ENCODE results near the gene OR13H1.

- TF ChIP-seq GABPA (IDR thresholded peaks at IDR 0.05 in 1 of 2, conservative IDR thresholded peaks at IDR 0.05 in 1 of 2) (no peak), CTCF (IDR thresholded peaks at IDR 0.05; ENCODE audit: low read depth, low read length, missing input control) (no peak), SP1 (IDR thresholded peaks at IDR 0.05) (no peak), FOXA1 (IDR thresholded peaks at IDR 0.05) (no peak)
- TF ChIP-seq, protein P1, sequence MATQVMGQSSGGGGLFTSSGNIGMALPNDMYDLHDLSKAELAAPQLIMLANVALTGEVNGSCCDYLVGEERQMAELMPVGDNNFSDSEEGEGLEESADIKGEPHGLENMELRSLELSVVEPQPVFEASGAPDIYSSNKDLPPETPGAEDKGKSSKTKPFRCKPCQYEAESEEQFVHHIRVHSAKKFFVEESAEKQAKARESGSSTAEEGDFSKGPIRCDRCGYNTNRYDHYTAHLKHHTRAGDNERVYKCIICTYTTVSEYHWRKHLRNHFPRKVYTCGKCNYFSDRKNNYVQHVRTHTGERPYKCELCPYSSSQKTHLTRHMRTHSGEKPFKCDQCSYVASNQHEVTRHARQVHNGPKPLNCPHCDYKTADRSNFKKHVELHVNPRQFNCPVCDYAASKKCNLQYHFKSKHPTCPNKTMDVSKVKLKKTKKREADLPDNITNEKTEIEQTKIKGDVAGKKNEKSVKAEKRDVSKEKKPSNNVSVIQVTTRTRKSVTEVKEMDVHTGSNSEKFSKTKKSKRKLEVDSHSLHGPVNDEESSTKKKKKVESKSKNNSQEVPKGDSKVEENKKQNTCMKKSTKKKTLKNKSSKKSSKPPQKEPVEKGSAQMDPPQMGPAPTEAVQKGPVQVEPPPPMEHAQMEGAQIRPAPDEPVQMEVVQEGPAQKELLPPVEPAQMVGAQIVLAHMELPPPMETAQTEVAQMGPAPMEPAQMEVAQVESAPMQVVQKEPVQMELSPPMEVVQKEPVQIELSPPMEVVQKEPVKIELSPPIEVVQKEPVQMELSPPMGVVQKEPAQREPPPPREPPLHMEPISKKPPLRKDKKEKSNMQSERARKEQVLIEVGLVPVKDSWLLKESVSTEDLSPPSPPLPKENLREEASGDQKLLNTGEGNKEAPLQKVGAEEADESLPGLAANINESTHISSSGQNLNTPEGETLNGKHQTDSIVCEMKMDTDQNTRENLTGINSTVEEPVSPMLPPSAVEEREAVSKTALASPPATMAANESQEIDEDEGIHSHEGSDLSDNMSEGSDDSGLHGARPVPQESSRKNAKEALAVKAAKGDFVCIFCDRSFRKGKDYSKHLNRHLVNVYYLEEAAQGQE (IDR thresholded peaks at IDR 0.05): no peak
- TF ChIP-seq, protein P2, sequence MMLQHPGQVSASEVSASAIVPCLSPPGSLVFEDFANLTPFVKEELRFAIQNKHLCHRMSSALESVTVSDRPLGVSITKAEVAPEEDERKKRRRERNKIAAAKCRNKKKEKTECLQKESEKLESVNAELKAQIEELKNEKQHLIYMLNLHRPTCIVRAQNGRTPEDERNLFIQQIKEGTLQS (IDR thresholded peaks at IDR 0.05): no peak
Observed at GRCh38 chrX:131558562-131558961, 14.7 kb downstream of the OR13H1 start.

Measured in liver (tissue), 3 donors.